HG03378 (cell line): ENCODE data around the gene HTR7.
"Not testable (repeated sequence)": the region's sequence is repeated elsewhere in the genome, so short reads cannot be mapped to it uniquely, and the experiment has no call there.

ENCODE experiments used
- ATAC-seq: cut with Tn5 transposase; IDR thresholded peaks from one replicate; pipeline ENCODE4 v1.9.1; 2021; ENCODE audit warnings: mild to moderate bottlenecking, moderate library complexity; ENCODE audit not compliant: unreplicated experiment

Gene HTR7

DNA sequence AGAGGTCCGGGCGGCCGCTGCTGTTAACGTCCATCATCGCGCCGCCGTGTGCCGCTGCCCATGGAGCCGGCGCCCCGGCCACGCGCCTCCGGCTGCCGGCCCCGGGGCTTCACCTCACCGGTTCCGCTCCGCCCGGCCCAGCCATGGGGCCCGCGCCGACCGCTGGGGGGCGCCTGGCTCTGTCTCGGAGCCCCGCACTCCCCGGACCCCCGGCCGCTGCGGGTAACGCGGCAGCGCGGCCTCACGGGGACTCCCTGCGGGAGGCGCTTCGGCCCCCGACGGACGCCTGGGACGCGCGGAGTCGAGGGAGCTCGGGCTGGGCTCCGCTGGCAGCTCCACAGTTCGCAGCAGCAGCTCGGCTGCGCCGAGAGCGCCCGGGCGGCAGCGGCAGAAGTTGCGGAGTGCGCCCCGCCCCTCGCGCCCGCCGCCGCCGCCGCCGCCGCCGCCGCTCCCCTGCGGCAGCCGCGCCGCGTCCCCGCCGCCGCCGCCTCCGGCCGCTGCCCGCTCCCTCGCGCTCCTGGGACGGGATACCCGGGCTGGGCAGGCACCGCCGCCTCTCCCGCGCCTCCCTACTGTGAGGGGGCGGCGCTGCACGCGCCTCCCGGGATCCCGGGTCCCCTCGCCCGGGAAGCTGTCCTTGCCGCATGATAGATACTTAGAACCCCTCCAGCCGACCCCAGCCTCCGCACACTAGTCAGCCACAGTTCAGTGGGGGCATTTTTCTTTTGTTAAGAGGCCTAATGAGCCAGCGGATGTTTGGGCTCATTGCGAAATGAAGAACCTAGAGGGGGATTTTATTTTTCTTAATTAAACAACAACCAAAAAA, at the start of gene HTR7:
Gene HTR7 (minus strand): TSS at position 405 of the 826 bp plus-strand sequence. CDS start 368 bp downstream, at position 37.
- ATAC-seq, result no peak

DNA sequence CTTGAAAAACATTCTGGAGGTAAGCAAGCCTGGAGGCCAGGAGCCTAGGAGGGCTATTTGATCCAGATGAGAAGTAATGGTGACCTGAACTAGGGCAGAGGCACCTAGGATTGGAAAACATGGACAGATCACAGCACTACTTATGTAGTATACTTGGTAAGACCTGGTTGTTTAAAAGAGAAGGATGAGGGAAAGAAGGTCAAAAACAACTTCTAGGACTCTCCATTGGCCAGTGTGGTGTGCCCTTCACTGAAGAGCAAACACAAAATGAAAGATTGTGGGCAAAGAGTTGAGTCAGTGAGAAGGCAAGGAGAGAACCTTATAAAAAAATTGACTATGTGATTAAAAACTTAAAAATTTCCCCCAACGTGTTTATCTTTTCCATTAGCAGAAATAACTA, 48.8 kb upstream of the HTR7 start:
- ATAC-seq, result no peak

DNA sequence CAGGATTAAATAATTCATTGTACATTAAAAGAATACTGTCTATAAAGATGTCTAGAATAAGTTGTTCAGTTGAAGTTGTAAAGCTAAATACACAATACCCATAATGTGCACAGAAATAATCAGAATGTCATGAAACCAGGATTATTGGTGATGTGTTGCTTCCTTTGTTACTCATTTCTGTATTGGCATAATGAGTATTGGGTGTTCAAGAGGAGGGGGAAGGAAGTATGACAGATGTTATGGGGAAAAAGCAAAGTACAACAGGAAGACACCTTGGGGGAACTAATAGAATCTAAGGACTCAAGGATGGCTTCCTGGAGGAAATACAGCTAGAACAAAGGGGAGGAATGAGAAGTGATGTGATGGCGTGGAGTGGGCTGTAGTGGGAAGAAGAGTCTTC, 48.1 kb upstream of the HTR7 start:
- peak; percentile 65 for ATAC-seq

DNA sequence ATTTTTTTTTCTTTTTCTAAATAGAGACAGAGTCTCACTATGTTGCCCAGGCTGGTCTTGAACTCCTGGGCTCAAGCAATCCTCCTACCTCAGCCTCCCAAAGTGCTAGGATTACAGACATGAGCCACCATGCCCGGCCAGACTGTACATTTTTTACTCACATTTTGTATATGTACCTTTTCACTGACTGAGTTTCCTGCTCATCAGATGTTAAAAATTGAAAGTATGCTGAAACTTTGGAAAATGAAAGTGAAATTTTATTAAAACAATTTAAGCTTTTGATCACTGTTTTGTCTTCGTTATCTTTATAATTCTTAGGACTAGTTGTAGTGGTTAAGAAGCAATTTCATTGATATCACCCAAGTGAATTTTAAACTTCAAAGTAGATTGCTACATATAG, 39.1 kb upstream of the HTR7 start:
- not testable (repeated sequence) for ATAC-seq

DNA sequence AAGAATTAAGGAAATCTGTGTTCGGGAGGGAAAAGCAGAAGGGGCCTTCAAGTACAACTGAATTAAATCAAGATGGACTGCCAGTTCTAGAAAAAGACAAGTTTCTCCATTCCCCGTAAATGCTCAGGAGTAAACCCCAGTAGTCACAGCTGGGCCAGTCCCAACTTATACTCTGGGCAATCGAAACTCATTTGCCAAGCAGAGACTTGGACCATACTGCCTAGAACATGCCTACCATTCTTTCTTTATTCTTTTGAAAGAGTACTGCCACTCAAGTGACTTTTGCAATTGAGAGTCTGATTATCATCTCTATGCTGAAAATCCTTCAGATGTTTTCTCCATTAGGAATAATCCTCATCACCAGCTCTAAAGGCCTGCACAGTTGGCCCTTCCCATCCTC, 35.4 kb upstream of the HTR7 start:
- no peak for ATAC-seq

DNA sequence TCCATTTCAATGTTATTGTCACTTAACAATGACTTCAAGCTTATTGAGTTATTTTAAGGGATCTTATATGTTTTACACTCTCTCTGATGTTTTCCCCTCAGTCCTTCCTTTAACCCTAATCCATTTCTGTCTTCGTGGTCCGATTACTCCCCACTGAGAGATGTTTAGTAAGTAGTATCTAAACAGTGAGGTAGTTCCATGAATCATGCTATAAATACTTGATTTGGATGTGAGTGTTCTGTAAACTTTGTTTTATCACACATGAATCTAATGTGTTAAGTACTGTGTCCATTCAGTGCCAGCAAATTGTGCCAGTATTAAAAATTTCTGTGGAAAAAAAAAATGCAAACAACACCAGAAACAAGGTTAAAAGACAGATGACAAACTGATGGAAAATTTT, 32.5 kb upstream of the HTR7 start:
- ATAC-seq, result no peak

DNA sequence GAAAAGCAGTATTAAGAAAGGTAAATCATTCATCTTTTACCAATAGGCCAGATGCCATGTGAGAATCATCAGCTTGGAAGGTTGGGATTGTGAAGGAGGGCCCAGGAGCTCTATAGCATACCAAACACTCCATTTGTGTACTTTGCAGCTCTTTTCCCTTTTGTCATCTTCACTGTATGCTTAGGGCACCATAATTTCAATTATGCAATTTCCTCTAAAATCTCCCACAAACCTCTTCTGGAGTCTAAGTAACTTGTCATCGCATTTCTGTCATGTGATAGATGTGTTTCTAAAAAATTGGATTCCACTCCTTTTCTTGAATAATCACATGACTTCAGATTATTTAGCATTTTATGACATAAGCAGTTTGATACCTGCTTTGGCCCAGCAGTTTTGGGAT, 31.8 kb upstream of the HTR7 start:
- no peak for ATAC-seq

DNA sequence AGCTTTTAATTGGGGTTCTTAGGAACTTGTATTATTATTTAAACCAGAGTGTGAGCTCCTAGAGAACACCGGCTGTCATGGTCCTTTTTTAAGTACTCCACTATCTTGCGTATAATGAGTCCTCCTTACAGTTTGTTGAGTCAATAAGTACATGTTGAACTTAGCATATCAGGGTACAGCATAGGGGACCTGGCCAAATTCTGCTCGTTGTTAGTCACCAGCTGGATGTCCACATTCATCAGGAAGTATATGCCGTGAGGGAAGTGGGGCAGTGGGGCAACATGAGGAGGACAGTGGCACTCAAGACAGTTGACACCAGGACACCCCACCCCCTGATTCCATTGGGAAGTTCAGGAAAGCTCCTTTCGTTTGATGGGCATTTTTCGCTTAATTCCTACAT, 30.5 kb upstream of the HTR7 start:
- no peak for ATAC-seq

DNA sequence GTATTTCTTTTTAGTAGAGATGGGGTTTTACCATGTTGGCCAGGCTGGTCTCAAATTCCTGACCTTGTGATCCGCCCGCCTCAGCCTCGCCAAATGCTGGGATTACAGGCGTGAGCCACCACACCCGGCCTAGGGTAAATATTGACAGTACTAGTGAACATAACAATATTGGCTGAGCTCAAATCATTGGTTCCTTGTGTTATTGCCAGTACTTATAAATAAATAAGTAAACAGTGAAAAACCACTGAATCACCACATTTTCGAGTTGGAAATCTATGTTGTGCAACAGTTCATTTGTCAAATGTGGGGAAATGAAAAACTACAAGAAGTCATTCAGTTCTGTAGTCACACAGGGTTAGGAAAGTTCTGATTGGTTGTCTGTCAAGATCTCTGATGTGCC, 29.7 kb upstream of the HTR7 start:
- ATAC-seq, result no peak

DNA sequence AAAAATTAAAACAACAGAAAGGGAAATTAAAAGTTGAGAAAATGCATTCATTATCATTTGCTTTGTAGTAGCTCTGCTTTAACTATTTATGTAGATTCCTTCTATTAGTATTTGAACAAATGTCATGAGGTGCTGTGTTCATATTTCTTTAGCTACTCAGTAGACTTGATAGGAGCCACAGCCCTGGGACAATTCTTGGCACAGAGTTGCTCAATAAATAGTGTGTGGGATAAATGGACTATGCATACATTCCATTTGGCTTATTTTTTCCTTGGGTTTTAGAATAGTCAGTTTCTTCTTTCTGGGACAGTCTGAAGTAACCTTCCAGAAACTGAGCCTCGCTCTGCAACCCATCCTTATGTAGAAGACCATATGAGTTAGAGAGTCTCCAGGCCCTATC, 27.3 kb upstream of the HTR7 start:
- ATAC-seq, result no peak

DNA sequence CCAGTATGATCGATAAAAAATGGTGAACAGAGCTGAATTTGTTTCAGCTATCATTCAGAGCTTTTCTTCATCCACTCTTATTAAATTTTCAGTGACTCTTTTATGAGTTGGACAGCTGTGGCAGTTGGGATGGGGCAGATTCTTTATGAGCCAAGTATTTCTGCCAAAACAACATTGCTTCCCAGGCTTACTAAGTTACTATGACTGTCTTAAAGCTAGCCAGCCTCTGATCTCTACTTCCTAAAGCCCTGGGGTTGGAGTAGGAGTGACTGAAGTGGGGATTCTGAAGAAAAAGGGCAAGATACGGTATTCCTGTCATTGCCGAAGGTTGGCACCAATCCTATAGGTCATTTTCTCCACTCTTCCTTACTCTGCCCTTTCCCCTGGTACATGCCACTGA, 26.6 kb upstream of the HTR7 start:
- ATAC-seq, result no peak

DNA sequence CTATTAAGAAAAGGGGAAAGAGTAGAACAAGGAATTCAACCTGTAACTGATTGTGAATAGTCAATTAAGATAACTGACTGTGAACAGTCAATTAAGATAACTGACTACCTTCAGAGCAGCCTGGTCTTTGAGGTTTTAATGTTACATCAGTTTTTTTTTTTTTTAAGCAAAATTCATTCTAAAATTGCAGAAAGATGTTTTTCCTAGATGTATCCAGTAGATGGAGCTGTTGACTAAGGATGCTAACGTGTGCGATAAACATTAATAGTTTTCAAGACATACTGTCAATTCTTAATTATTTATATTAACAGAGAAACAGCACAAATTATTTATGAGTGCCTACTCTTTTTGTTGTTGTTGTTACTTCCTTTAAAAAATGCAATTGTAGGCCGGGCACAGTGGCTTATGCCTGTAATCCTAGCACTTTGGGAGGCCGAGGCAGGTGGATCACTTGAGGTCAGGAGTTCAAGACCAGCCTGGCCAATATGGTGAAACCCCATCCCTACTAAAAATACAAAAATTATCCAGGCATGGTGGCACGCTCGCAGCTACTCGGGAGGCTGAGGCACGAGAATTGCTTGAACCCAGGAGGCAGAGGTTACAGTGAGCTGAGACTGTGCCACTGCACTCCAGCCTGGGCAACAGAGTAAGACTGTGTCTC, 22.4 kb upstream of the HTR7 start:
- not testable (repeated sequence) for ATAC-seq

DNA sequence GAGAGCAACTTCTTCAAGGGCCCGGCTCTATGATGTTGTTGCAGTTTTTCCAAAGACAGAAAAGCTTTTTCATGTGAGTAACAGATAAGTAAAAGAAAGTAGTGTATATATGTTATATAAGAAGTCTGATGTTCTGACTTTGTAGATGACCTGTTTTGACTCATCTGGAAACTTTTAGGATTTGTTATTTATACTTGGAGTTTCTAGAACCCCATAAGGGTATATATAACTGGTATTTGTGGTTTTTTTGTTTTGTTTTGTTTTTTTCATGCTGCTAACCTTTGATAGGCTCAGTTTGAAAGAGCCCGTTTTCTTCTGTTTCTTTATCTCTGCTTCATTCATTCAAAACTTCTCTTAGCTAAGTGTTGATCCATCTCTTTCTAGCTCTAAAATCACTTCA, 21.2 kb upstream of the HTR7 start:
- no peak for ATAC-seq

DNA sequence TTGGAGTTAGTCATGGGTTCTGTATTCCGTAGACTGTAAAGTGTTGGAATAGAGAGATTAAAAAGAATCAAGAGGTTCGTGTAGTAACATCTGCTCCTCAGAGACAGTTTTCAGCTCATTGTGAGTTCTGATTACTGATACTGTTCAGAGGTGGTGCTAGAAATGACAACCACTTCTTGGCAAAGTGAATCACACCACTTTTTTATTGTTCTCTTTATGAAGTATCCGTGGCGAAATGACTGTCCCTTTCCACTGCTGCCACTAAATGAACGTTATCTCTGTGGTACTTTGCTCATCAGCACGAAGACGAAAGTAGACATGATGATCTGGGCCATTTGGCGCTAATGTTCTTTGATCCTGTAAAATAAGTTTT, 14.8 kb upstream of the HTR7 start:
- no peak for ATAC-seq

DNA sequence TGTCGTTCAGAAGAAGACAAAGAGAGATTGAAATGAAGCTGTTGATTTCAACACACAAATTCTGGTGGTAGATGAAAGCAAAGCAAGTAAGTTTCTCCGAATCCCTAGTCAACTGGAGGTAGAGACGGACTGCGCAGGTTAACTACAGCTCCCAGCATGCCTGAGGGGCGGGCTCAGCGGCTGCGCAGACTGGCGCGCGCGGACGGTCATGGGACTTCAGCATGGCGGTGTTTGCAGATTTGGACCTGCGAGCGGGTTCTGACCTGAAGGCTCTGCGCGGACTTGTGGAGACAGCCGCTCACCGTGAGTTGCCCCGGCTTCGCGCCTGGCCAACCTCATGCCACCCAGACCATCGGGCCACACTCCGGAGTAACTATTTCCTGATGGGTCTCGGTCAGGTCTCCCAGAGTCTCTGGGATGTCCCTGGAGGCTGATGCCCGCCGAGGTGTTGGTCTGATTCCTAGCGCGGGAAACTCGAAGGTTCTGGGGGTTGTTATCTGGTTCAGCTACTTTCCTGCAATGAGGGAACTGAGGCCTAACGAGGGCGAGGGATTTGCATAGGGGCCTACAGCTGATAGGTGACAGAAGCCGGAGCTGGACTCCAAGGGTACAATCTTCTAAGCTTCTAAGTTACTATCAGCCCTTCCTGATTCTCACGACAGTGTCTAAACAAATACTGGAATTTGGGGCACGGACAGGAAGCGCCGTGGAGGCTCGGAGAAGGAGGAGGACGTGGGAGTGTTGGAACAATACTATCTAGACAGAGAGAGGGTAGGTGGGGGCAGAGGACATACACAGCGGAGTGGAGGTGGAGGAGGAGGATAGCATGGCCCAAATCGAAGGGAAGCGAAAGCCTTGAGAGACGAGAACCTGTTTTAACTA, 14.2 kb upstream of the HTR7 start, which contains the start of gene RPP30:
Gene RPP30 (plus strand): TSS at position 209 of the 882 bp plus-strand sequence. CDS start 13 bp downstream, at position 222.
- peak; percentile 92 for ATAC-seq

DNA sequence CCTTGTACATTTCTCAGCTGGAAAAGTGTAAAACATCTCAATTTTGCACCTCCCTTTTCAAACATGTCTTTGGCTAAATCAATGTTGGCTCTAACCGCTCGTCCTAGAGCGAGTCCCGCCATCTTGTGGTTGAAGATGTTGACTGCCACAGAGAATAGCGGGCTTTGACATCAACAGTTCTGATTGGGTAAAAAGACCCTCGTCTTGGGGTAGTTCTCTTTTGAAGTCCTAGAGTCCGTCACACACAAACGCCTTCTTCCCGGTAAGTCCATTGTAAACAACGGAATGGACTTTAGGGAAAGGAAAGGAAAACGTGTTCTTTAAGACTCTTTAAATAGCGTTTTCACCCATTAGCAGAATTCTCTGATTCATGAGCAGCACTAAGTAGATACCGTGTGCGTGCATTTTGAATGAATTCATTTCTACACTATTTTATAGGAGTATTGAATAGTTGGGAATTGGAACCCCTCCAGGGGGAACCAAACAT, 13.5 kb upstream of the HTR7 start:
- peak; percentile 46 for ATAC-seq

DNA sequence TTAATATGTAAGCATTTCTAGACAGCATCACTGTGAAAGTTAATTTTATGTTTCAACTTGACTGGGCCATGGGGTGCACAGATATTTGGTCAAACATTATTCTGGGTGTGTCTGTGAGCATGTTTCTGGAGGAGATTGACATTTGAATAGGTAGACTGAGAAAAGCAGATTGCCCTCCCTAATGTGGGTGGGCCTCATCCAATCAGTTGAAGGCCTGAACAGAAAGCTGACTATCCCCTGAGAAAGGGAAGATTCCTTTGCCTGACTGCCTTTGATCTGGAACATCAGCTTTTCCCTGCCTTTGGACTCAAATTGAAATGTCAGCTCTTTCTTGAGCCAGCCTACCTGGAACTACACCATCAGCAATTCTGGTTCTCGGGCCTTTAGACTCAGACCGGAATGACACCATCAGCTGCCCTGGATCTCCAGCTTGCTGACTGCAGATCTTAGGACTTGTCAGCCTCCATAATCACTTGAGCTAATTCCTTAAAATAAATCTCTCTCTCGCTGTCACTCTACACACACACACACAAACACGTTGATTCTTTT, 8.3 kb upstream of the HTR7 start:
- no peak for ATAC-seq

DNA sequence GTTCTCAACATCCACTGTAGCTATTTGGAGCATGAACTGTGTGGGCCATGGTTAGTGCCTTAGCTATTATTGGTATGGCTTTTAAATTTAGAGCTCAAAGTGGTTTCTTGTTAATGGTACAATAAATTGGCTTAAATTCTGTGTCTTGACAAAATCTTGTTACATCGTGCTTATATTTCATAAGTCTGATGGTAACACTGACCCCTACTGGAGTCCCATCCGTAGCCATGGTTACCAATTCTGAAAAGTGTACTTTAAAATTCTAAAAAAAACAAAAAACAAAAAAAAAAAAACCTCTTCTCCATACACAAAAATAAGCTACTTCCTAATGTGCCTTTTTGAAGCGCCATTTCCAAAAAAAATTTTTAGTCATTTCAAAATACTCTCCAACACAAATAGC, 7.6 kb upstream of the HTR7 start:
- no peak for ATAC-seq

DNA sequence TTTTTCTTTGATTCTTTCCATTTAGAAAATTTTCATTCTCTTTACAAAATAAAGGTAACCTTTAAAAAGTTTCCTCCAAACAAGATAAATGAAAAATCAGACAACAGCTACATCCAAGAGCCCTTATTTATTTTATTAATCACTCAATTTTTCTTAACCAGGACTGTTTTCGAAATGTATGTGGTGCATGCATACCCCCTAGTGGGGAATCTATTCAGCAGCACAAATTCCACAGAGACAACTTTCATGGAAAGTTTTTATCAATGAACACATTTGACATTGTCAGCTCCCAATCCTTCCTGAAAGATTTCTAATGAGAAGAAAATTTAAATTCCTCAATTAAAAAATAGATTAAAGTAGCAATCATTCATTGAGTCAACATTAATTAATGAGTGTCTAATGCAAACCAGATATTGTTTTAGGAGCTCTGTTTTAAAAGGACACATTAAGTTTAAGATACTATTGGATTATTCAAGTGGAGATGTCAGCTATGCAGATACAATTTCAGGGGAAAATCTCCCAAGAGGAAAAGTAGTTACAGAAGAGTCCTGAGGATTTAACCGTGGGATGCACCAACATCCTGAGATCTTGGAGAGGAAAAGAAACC, 5.2 kb upstream of the HTR7 start:
- no peak for ATAC-seq

DNA sequence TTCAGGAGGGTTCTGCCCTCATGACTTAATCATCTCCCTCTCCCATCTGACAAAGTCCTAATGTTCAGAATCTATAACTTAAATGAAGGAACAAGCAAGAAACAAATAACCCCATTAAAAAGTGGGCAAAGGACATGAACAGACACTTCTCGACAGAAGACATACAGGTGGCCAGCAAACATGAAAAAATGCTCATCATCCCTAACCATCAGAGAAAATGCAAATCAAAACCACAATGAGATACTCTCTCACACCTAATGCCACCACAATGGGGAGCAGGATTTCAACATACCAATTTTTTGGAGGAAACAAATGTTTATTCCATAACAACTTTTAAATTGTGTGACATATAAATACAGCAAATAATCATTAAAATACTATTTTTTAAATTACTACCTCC, 3.0 kb upstream of the HTR7 start:
- no peak for ATAC-seq

DNA sequence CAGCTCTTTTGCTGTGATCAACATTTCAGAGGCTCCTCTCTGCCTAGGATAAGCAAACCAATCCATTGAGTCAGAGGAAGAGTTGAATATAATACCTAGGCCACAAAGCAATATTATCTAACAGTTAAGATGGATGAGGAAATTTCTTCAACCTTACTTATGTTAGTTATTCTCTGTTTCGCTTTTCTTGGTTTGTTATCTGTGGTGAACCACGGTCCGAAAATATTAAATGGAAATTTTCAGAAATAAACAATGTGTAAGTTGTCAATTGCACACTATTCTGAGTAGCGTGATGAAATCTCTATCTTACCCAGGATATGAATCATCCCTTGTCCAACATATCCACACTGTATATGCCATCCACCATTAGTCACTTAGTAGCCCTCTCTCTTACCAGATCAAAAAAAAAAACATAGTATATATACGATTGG, 1.5 kb upstream of the HTR7 start:
- no peak for ATAC-seq
